ENCODE data around the gene CPT1C. TPM values are rescaled to one million over a fixed set of nuclear protein-coding genes. Genes with fewer than 3 reads are reported as not detected.

The CPT1C gene
- total RNA-seq, 4 donors from 2014 or later: 0.44 to 4.1 (median 2.2) TPM

- no peaks in the 10 kb centered on the region for H3K9me3 ChIP-seq
- no peaks in the 10 kb centered on the region for H3K27me3 ChIP-seq
- peak; percentile 97 to 98 for DNase-seq (ENCODE audit: low spot score in 2 of 2)
- H3K4me3 ChIP-seq: peak within 1 kb of the TSS; percentile 66 to 91 (median 81)
- TF ChIP-seq EP300 (IDR thresholded peaks at IDR 0.05) (peak; percentile 94), CTCF (IDR thresholded peaks at IDR 0.05) (peak in 1 of 5 experiments; percentile 13), POLR2A (IDR thresholded peaks at IDR 0.05) (peak; percentile 64 to 83)
- peaks cover 0 to 47% (median 11%) of the 10 kb centered on the region in 3 donors for H3K36me3 ChIP-seq
- peaks cover 0 to 33% (median 17%) of the 10 kb centered on the region in 4 donors for H3K4me1 ChIP-seq
- 0 to 1% methylated on average over 50 of the region's 50 CpGs for WGBS, 2 donors
- peak within 1 kb of the TSS; percentile 71 to 93 (median 88) for H3K27ac ChIP-seq
These were observed 25.4 kb upstream of the CPT1C start, which contains the start of the genes BCL2L12 and IRF3 for GRCh38 chr19:49665351-49666119. Gene BCL2L12 (plus strand): TSS chr19:49665933. CDS start chr19:49666693, 760 bp downstream. Gene IRF3 (minus strand): TSS chr19:49665857. CDS start chr19:49664838, 1,019 bp downstream.

GRCh38 chr19:49666120-49666444, 24.8 kb upstream of the CPT1C start:
- WGBS, 2 donors: 0% methylated on average over 9 of the region's 9 CpGs

GRCh38 chr19:49667473-49667872, 23.4 kb upstream of the CPT1C start:
- Histone ChIP-seq H3K4me1 (peaks cover 0 to 42% (median 17%) of the 10 kb centered on the region in 4 donors), H3K4me3 (no peak overlapping the region), H3K9me3 (no peaks in the 10 kb centered on the region), H3K36me3 (peaks cover 0 to 39% (median 4%) of the 10 kb centered on the region in 3 donors), H3K27ac (no peak overlapping the region), H3K27me3 (no peaks in the 10 kb centered on the region)
- TF ChIP-seq POLR2A (IDR thresholded peaks at IDR 0.05) (no peak), EP300 (IDR thresholded peaks at IDR 0.05) (no peak), CTCF (IDR thresholded peaks at IDR 0.05) (no peak)
- DNase-seq (ENCODE audit: low spot score in 2 of 2): no peak
- 73 to 85% methylated on average over 2 of the region's 2 CpGs for WGBS, 2 donors

More at GRCh38 chr19:49666120-49666444, 24.8 kb upstream of the CPT1C start:
- DNase-seq (ENCODE audit: low spot score in 2 of 2): no peak
- Histone ChIP-seq H3K4me3 (peak overlapping the region; percentile 66 to 91 (median 81)), H3K27me3 (no peaks in the 10 kb centered on the region), H3K27ac (peak overlapping the region; percentile 71 to 93 (median 88)), H3K36me3 (peaks cover 0 to 47% (median 11%) of the 10 kb centered on the region in 3 donors), H3K4me1 (peaks cover 0 to 33% (median 17%) of the 10 kb centered on the region in 4 donors), H3K9me3 (no peaks in the 10 kb centered on the region)
- TF ChIP-seq EP300 (IDR thresholded peaks at IDR 0.05) (no peak), POLR2A (IDR thresholded peaks at IDR 0.05) (no peak), CTCF (IDR thresholded peaks at IDR 0.05) (no peak)

GRCh38 chr19:49669516-49669915, 21.4 kb upstream of the CPT1C start:
- H3K9me3 ChIP-seq: no peaks in the 10 kb centered on the region
- H3K27ac ChIP-seq: no peak overlapping the region
- DNase-seq (ENCODE audit: low spot score in 2 of 2): no peak
- H3K4me3 ChIP-seq: no peak overlapping the region
- H3K27me3 ChIP-seq: no peaks in the 10 kb centered on the region
- H3K4me1 ChIP-seq: peaks cover 0 to 29% (median 8%) of the 10 kb centered on the region in 4 donors
- peaks cover 0 to 33% (median 0%) of the 10 kb centered on the region in 3 donors for H3K36me3 ChIP-seq
- WGBS, 2 donors: 83 to 85% methylated on average over 3 of the region's 3 CpGs
- no peak for TF ChIP-seq CTCF (IDR thresholded peaks at IDR 0.05)
- TF ChIP-seq POLR2A (IDR thresholded peaks at IDR 0.05): no peak
- TF ChIP-seq EP300 (IDR thresholded peaks at IDR 0.05): no peak

Measured in tibial nerve (tissue), 4 donors.